AG09319 (cell line): ENCODE results near the gene INPP4B.
A peak's percentile ranks its signal among the peaks of the same experiment; 100 is the strongest.

Source experiments
- DNase-seq: peaks from one replicate; pipeline ENCODE4 v3.0.0-alpha.2; 2010; ENCODE audit warnings: low read depth; ENCODE audit errors: extremely low read depth
- TF ChIP-seq, protein P1 (sequence below): IDR thresholded peaks from 2 replicates; pipeline ENCODE4 v1.5.1; 2011; ENCODE audit warnings: low read depth, mild to moderate bottlenecking, inconsistent platforms, low read length, moderate library complexity

The INPP4B gene

DNA sequence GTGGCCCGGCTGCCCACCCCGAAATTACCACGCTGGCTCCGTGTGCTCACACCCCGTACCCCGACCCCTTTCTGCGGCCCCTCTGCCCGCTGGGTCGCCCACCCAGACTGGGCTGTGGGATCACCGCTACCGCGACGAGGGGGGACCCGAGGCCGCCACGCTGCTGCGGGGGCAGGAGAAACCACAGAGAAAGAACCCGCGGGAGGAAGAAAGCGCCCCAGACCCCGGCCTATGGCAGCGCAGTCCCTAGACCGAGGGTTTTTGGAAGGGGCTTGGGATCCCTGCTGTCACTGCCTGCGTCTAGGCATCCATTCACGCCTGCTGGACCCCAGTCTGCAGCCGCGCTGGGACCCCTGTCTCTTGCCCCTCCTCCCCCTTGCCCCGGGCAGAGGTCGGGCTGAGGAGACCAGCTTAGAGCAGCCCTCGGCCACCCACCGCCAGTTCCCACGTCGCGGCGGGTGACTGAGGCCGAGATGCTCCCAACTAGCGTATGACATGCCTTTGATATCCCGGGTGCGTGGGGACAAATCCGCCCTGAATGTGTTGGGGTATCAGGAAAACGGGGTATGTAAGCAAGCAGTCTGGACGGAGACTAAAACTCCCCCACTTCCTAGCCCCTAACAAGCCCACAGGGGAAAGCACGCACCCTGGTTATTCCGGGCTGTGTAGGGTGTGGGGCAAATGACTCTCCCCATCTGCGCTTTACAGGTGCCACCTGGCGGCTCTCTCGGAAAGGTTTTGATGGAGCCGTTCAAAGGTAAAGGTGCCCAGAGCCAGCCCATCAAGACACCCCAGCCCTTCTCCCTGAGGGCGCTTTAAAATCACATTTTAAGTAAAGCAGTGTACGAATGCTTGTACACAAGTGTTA is 862 bp upstream of the INPP4B start:
- TF ChIP-seq, protein P1, sequence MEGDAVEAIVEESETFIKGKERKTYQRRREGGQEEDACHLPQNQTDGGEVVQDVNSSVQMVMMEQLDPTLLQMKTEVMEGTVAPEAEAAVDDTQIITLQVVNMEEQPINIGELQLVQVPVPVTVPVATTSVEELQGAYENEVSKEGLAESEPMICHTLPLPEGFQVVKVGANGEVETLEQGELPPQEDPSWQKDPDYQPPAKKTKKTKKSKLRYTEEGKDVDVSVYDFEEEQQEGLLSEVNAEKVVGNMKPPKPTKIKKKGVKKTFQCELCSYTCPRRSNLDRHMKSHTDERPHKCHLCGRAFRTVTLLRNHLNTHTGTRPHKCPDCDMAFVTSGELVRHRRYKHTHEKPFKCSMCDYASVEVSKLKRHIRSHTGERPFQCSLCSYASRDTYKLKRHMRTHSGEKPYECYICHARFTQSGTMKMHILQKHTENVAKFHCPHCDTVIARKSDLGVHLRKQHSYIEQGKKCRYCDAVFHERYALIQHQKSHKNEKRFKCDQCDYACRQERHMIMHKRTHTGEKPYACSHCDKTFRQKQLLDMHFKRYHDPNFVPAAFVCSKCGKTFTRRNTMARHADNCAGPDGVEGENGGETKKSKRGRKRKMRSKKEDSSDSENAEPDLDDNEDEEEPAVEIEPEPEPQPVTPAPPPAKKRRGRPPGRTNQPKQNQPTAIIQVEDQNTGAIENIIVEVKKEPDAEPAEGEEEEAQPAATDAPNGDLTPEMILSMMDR, result peak; percentile 11
- DNase-seq, result no peak

GRCh38 chr4:142845293-142846107 is 601 bp downstream of the INPP4B start:
- DNase-seq, result no peak
- TF ChIP-seq, protein P1, result no peak

- TF ChIP-seq, protein P1, result no peak
- DNase-seq, result no peak
These were observed 1.3 kb downstream of the INPP4B start for GRCh38 chr4:142844782-142845181.

DNA sequence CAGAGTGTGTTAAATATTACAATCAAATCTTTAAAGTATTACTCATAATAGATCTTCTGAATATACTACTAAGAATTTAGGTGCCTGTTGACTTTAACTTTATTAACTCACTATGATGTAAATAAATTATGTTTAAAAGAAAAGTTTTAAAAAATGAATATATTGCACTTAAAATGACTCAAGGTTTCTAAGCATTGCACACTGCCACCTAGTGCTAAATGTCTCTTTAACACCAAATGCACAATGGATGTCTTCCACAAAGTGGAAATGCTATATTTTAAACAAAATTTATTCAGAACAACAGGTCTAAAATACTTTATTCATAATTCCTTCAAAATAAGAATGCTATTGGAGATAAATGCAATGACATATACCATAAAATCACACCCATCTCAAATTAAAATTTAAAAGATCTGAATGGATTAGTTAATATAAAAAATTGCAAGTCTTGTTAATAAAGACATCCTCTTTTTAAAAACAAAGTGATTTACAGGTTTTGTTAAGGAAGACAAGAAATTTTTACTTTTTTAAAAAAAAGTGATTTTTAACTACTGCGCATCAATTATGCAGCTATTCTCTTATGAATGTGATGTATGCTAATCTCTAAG is 5.5 kb downstream of the INPP4B start:
- no peak for DNase-seq
- TF ChIP-seq, protein P1, result peak; percentile 67

DNA sequence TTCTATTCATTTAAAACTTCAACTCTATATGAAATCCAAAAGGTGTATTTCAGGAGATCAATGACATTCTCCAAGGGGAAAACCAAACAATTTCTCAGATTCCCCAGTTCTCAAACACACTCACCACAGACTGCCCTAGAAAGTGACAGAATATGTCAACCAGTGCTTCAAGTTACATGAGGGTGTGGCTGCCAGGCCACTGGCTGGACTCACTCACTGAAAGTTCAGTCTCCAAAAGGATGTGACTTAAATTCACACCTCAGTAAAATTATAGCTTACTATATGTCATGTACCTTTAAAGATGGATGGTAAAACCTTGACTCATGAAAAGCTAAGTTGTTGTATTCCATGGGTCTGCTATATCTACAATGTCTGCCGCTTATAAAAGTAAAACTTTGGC is 7.3 kb downstream of the INPP4B start:
- TF ChIP-seq, protein P1, result no peak
- no peak for DNase-seq

DNA sequence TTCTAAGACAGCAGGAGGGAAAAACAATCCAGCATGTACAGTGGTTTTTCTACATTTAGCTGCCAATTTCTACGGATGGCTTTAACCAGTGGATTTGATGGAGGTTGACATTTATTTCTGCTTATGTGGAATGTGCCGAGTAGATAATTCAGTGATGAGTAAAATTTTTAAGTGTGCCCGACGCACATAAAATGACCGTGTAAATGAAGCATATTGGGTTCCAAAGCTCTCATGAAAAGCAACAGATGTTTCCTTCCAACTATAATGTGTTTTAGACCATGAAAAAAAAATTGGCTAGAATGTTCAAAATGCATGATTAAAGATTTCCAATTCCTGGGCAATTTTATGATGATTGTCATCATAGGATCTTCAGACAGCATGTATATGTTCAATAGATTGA is 14.1 kb downstream of the INPP4B start:
- TF ChIP-seq, protein P1, result no peak
- no peak for DNase-seq
